GM23338 (cell line): ENCODE data around the gene MCFD2. TPM values are rescaled to one million over a fixed set of nuclear protein-coding genes. Genes with fewer than 3 reads are reported as not detected.

Experiments
- ATAC-seq: fragments of 200-7000 bp; cut with Tn5 transposase; 3 replicates; pipeline ENCODE4 v1.9.1; 2020
- DNase-seq: peaks from one replicate; pipeline ENCODE4 v3.0.0-alpha.2; 2015; ENCODE audit warnings: low spot score
- H2AFZ ChIP-seq: fragments of 200-600 bp; sonication (generic); 2 replicates; pipeline ENCODE4 v1.8.0; 2016; ENCODE audit warnings: antibody characterized with exemption, mild to moderate bottlenecking, moderate library complexity
- H3F3A ChIP-seq: fragments of 200-600 bp; sonication (generic); replicated peaks from 2 replicates; pipeline ENCODE4 v1.8.0; 2017; ENCODE audit warnings: antibody characterized with exemption, mixed run types, low read depth
- H3K27ac ChIP-seq: fragments of 200-600 bp; sonication (generic); 2 replicates; pipeline ENCODE4 v1.6.1; 2016; ENCODE audit warnings: low read depth
- H3K27me3 ChIP-seq: fragments of 200-600 bp; sonication (generic); 2 replicates; pipeline ENCODE4 v1.8.0; 2016; ENCODE audit warnings: mild to moderate bottlenecking, mixed run types, moderate library complexity; ENCODE audit not compliant: insufficient read depth
- H3K36me3 ChIP-seq: fragments of 200-600 bp; sonication (generic); 2 replicates; pipeline ENCODE4 v1.8.0; 2016; ENCODE audit warnings: mild to moderate bottlenecking; ENCODE audit not compliant: insufficient read depth
- H3K4me1 ChIP-seq: fragments of 200-600 bp; sonication (generic); 2 replicates; pipeline ENCODE4 v1.8.0; 2016; ENCODE audit warnings: mild to moderate bottlenecking, moderate library complexity; ENCODE audit not compliant: insufficient read depth
- H3K4me2 ChIP-seq: fragments of 200-600 bp; sonication (generic); 2 replicates; pipeline ENCODE4 v1.7.1; 2017; ENCODE audit warnings: mixed run types
- H3K4me3 ChIP-seq: fragments of 200-600 bp; sonication (generic); 2 replicates; pipeline ENCODE4 v1.6.1; 2016; ENCODE audit warnings: mixed run types
- H3K79me2 ChIP-seq: fragments of 200-600 bp; sonication (generic); replicated peaks from 2 replicates; pipeline ENCODE4 v1.8.0; 2017; ENCODE audit warnings: mild to moderate bottlenecking; ENCODE audit not compliant: insufficient read depth
- H3K9me2 ChIP-seq: fragments of 200-600 bp; sonication (generic); 2 replicates; pipeline ENCODE4 v1.8.0; 2017; ENCODE audit not compliant: insufficient read depth
- H4K20me1 ChIP-seq: fragments of 200-600 bp; sonication (generic); replicated peaks from 2 replicates; pipeline ENCODE4 v1.8.0; 2017; ENCODE audit warnings: mild to moderate bottlenecking; ENCODE audit not compliant: insufficient read depth
- H3K27ac Mint-ChIP-seq: 2 replicates; pipeline ENCODE4 v1.8.0; 2020; ENCODE audit warnings: inconsistent platforms, mild to moderate bottlenecking, moderate library complexity, mixed read lengths
- H3K27me3 Mint-ChIP-seq: 3 replicates; pipeline ENCODE4 v1.8.0; 2022; ENCODE audit warnings: low read depth, mild to moderate bottlenecking, moderate library complexity, mixed read lengths, inconsistent platforms; ENCODE audit not compliant: insufficient read depth, poor library complexity
- H3K36me3 Mint-ChIP-seq: 3 replicates; pipeline ENCODE4 v1.8.0; 2021; ENCODE audit warnings: low read depth, mild to moderate bottlenecking, inconsistent platforms, moderate library complexity, mixed read lengths
- H3K4me1 Mint-ChIP-seq: 3 replicates; pipeline ENCODE4 v1.8.0; 2020; ENCODE audit warnings: mild to moderate bottlenecking, inconsistent platforms, mixed read lengths
- H3K4me3 Mint-ChIP-seq: 3 replicates; pipeline ENCODE4 v1.8.0; 2021; ENCODE audit warnings: moderate library complexity, mild to moderate bottlenecking, inconsistent platforms, mixed read lengths
- H3K9me3 Mint-ChIP-seq: 3 replicates; pipeline ENCODE4 v1.8.0; 2020; ENCODE audit warnings: moderate library complexity, mild to moderate bottlenecking, inconsistent platforms, mixed read lengths
- CREB1 ChIP-seq: fragments of 250-450 bp; sonication (Bioruptor Pico); IDR thresholded peaks from 2 replicates; pipeline ENCODE4 v1.5.0; 2020; ENCODE audit warnings: low read depth, mild to moderate bottlenecking, moderate library complexity
- CTCF ChIP-seq, 2 experiments: fragments of 200-600 bp in 1 of 2; sonication (generic) in 1 of 2; conservative IDR thresholded peaks; 2 replicates each; pipeline versions ENCODE4 v1.5.1 to v1.6.1; 2016 to 2017; ENCODE audit warnings: antibody characterized with exemption in 2 of 2, low read depth in 2 of 2, mild to moderate bottlenecking in 2 of 2, moderate library complexity in 1 of 2
- EZH2phosphoT487 ChIP-seq: fragments of 200-600 bp; sonication (generic); IDR thresholded peaks from one replicate; pipeline ENCODE4 v1.8.1; 2018; ENCODE audit warnings: antibody characterized with exemption; ENCODE audit not compliant: unreplicated experiment
- JUNB ChIP-seq: IDR thresholded peaks from one replicate; pipeline ENCODE4 v1.6.1; 2016; ENCODE audit warnings: antibody characterized with exemption; ENCODE audit not compliant: unreplicated experiment
- NANOG ChIP-seq: IDR thresholded peaks from 2 replicates; pipeline ENCODE4 v1.6.1; 2016; ENCODE audit warnings: antibody characterized with exemption, borderline replicate concordance
- STAT1 ChIP-seq: IDR thresholded peaks from one replicate; pipeline ENCODE4 v1.6.1; 2016; ENCODE audit warnings: antibody characterized with exemption; ENCODE audit not compliant: unreplicated experiment
- ZNF331 ChIP-seq: fragments of 250-450 bp; sonication (Bioruptor Pico); IDR thresholded peaks from 2 replicates; pipeline ENCODE4 v1.5.0; 2020; ENCODE audit warnings: low read depth, mild to moderate bottlenecking, moderate library complexity
- ZNF462 ChIP-seq: fragments of 250-450 bp; sonication (Bioruptor Pico); IDR thresholded peaks from 2 replicates; pipeline ENCODE4 v1.5.0; 2020; ENCODE audit warnings: mild to moderate bottlenecking, moderate library complexity
- polyA plus RNA-seq: library from polyadenylated mRNA; unstranded; fragments of >200 nt; fragmentation: Nextera tagmentation; extraction: Ambion mirVana; gene quantifications from 2 replicates; pipeline ENCODE4 v1.2.1, GENCODE V29; 2016
- total RNA-seq: library from RNA; depleted of rRNA; stranded (reverse); fragments of >200 nt; shearing (Covaris generic); gene quantifications from 2 replicates; pipeline ENCODE4 v1.2.3, GENCODE V29; 2014

Gene MCFD2
- total and polyA plus RNA-seq, 2 experiments from 2014 or later: 55.1 to 91.9 TPM

GRCh38 chr2:46939626-46940359 lies 24.2 kb upstream of the MCFD2 start (continued):
- TF ChIP-seq EZH2phosphoT487 (no peak), JUNB (no peak)

GRCh38 chr2:46937471-46937901 lies 21.9 kb upstream of the MCFD2 start:
- Histone ChIP-seq H3K79me2 (peaks cover 3% of the 10 kb centered on the region), H3K4me2 (no peak overlapping the region), H3K4me3 (no peak overlapping the region), H3K9me2 (no peaks in the 10 kb centered on the region), H3F3A (0 out of 2 replicates have a peak, but pooled peaks cover 10% of the 10 kb centered on the region), H3K4me1 (peaks cover 13% of the 10 kb centered on the region), H4K20me1 (no peaks in the 10 kb centered on the region), H3K36me3 (no peaks in the 10 kb centered on the region), H3K27me3 (peaks cover 10% of the 10 kb centered on the region; the same call in 1 of the 2 replicates), H2AFZ (no peak overlapping the region), H3K27ac (no peak overlapping the region)
- TF ChIP-seq CTCF (conservative IDR thresholded peaks at IDR 0.05; ENCODE audit: low read depth in 2 of 2) (peak in 1 of 2 experiments; percentile 45; a peak in 2 of 4 replicates), ZNF331 (CRISPR knock-in tag) (no peak)
- H3K27me3 Mint-ChIP-seq: peaks cover 15% of the 10 kb centered on the region
- ATAC-seq (no peak), DNase-seq (peak; percentile 22)
- no peaks in the 10 kb centered on the region for H3K9me3 Mint-ChIP-seq
- H3K36me3 Mint-ChIP-seq: no peaks in the 10 kb centered on the region; the same call in 2 of the 3 replicates
- H3K4me3 Mint-ChIP-seq: no peak overlapping the region
- H3K27ac Mint-ChIP-seq: no peak overlapping the region
- H3K4me1 Mint-ChIP-seq: peaks cover 20% of the 10 kb centered on the region; the same call in 2 of the 3 replicates

GRCh38 chr2:46936566-46936965 lies 21.0 kb upstream of the MCFD2 start:
- H4K20me1 ChIP-seq: no peaks in the 10 kb centered on the region
- H3K27ac ChIP-seq: no peak overlapping the region
- H3K27ac Mint-ChIP-seq: no peak overlapping the region
- H3K27me3 ChIP-seq: 0 out of 2 replicates have a peak, but pooled peaks cover 7% of the 10 kb centered on the region
- H3K4me1 ChIP-seq: peaks cover 7% of the 10 kb centered on the region; the same call in 1 of the 2 replicates
- peaks cover 12% of the 10 kb centered on the region; the same call in 2 of the 3 replicates for H3K4me1 Mint-ChIP-seq
- no peak overlapping the region for H3K4me3 ChIP-seq
- no peaks in the 10 kb centered on the region for H3K9me3 Mint-ChIP-seq
- DNase-seq: no peak
- ATAC-seq: no peak
- H3K4me2 ChIP-seq: no peak overlapping the region
- no peaks in the 10 kb centered on the region; the same call in 2 of the 3 replicates for H3K36me3 Mint-ChIP-seq
- H3K4me3 Mint-ChIP-seq: no peak overlapping the region
- TF ChIP-seq CREB1: no peak
- no peak for TF ChIP-seq JUNB
- TF ChIP-seq ZNF462: no peak
- TF ChIP-seq STAT1: no peak
- no peak for TF ChIP-seq NANOG
- H3K79me2 ChIP-seq: no peaks in the 10 kb centered on the region
- H3F3A ChIP-seq: 0 out of 2 replicates have a peak, but pooled peaks cover 10% of the 10 kb centered on the region
- no peak overlapping the region for H2AFZ ChIP-seq
- no peaks in the 10 kb centered on the region for H3K9me2 ChIP-seq
- H3K36me3 ChIP-seq: no peaks in the 10 kb centered on the region
- peaks cover 7% of the 10 kb centered on the region for H3K27me3 Mint-ChIP-seq
